AG09319 (cell line): ENCODE measurements around the gene AFG3L2.

ENCODE experiments used
- DNase-seq: peaks from one replicate; pipeline ENCODE4 v3.0.0-alpha.2; 2010; ENCODE audit warnings: low read depth; ENCODE audit errors: extremely low read depth
- CTCF ChIP-seq: IDR thresholded peaks from 2 replicates; pipeline ENCODE4 v1.5.1; 2011; ENCODE audit warnings: low read depth, mild to moderate bottlenecking, inconsistent platforms, low read length, moderate library complexity

AFG3L2 gene

GRCh38 chr18:12281861-12282260 lies 95.2 kb downstream of the AFG3L2 start:
- TF ChIP-seq CTCF = no peak
- no peak for DNase-seq

GRCh38 chr18:12279781-12280531 lies 97.1 kb downstream of the AFG3L2 start:
- no peak for TF ChIP-seq CTCF
- no peak for DNase-seq
